Hepatocyte (in vitro differentiated cells): ENCODE results near the gene POU6F2. TPM values are rescaled to one million over a fixed set of nuclear protein-coding genes. Genes with fewer than 3 reads are reported as not detected.

ENCODE experiments used
- DNase-seq: peaks from one replicate; pipeline ENCODE4 v3.0.0-alpha.2; 2016; ENCODE audit warnings: low spot score
- H2AFZ ChIP-seq: fragments of 200-600 bp; sonication (generic); 2 replicates; pipeline ENCODE4 v1.6.0; 2016; ENCODE audit warnings: antibody characterized with exemption, mild to moderate bottlenecking
- H3K27ac ChIP-seq: fragments of 200-600 bp; sonication (generic); 2 replicates; pipeline ENCODE4 v1.5.1; 2016; ENCODE audit warnings: mild to moderate bottlenecking
- H3K27me3 ChIP-seq: fragments of 200-600 bp; sonication (generic); 2 replicates; pipeline ENCODE4 v1.6.1; 2016
- H3K36me3 ChIP-seq: fragments of 200-600 bp; sonication (generic); replicated peaks from 2 replicates; pipeline ENCODE4 v1.5.1; 2016; ENCODE audit warnings: low read depth; ENCODE audit not compliant: insufficient read depth
- H3K4me1 ChIP-seq: fragments of 200-600 bp; sonication (generic); 2 replicates; pipeline ENCODE4 v1.5.1; 2016; ENCODE audit warnings: mild to moderate bottlenecking, moderate library complexity; ENCODE audit not compliant: insufficient read depth
- H3K4me2 ChIP-seq: fragments of 200-600 bp; sonication (generic); 2 replicates; pipeline ENCODE4 v1.6.0; 2016
- H3K4me3 ChIP-seq: fragments of 200-600 bp; sonication (generic); 2 replicates; pipeline ENCODE4 v1.5.1; 2016; ENCODE audit warnings: mild to moderate bottlenecking
- H3K79me2 ChIP-seq: fragments of 200-600 bp; sonication (generic); 2 replicates; pipeline ENCODE4 v1.6.0; 2017; ENCODE audit warnings: mild to moderate bottlenecking
- H3K9me2 ChIP-seq: fragments of 200-600 bp; sonication (generic); replicated peaks from 2 replicates; pipeline ENCODE4 v1.6.0; 2017; ENCODE audit warnings: mild to moderate bottlenecking; ENCODE audit not compliant: insufficient read depth
- H3K9me3 ChIP-seq: fragments of 200-600 bp; sonication (generic); 2 replicates; pipeline ENCODE4 v1.5.1; 2016; ENCODE audit warnings: low read depth, mild to moderate bottlenecking
- H4K20me1 ChIP-seq: fragments of 200-600 bp; sonication (generic); 2 replicates; pipeline ENCODE4 v1.6.0; 2016; ENCODE audit warnings: mild to moderate bottlenecking; ENCODE audit not compliant: insufficient read depth, poor library complexity, severe bottlenecking
- CTCF ChIP-seq: fragments of 200-600 bp; sonication (generic); IDR thresholded peaks from 2 replicates; pipeline ENCODE4 v1.5.1; 2016; ENCODE audit warnings: antibody characterized with exemption, mild to moderate bottlenecking; ENCODE audit not compliant: poor library complexity
- EZH2 ChIP-seq: fragments of 200-600 bp; sonication (generic); IDR thresholded peaks from 2 replicates; pipeline ENCODE4 v1.6.1; 2016; ENCODE audit warnings: antibody characterized with exemption, mild to moderate bottlenecking, borderline replicate concordance
- EZH2phosphoT487 ChIP-seq: fragments of 200-600 bp; sonication (generic); IDR thresholded peaks from one replicate; pipeline ENCODE4 v1.6.1; 2018; ENCODE audit warnings: antibody characterized with exemption, mild to moderate bottlenecking, low read depth, moderate library complexity; ENCODE audit not compliant: unreplicated experiment, severe bottlenecking
- WGBS: methylation state at CpG from one replicate; pipeline ENCODE4 v1.1.6; 2016; ENCODE audit warnings: low lambda C conversion rate; ENCODE audit errors: missing lambda C conversion rate; 5-methylcytosine and 5-hydroxymethylcytosine counted together
- polyA plus RNA-seq: library from polyadenylated mRNA; unstranded; fragments of >200 nt; fragmentation: Nextera tagmentation; extraction: Ambion mirVana; gene quantifications from 2 replicates; pipeline ENCODE4 v1.2.1, GENCODE V29; 2016
- total RNA-seq: library from RNA; depleted of rRNA; stranded (reverse); fragments of >200 nt; gene quantifications from 2 replicates; pipeline ENCODE4 v1.2.3, GENCODE V29; 2014

The POU6F2 gene
- total and polyA plus RNA-seq, 2 experiments from 2014 or later: 0.67 to 1.4 TPM

GRCh38 chr7:39153113-39153512 is 175.4 kb downstream of the POU6F2 start:
- H3K27ac ChIP-seq: no peak overlapping the region
- no peaks in the 10 kb centered on the region for H3K9me2 ChIP-seq
- DNase-seq: no peak
- H3K4me3 ChIP-seq: no peak overlapping the region
- H3K79me2 ChIP-seq: no peaks in the 10 kb centered on the region
- H3K4me1 ChIP-seq: no peaks in the 10 kb centered on the region
- H3K27me3 ChIP-seq: no peaks in the 10 kb centered on the region
- no peaks in the 10 kb centered on the region for H4K20me1 ChIP-seq
- no peak overlapping the region for H2AFZ ChIP-seq
- H3K36me3 ChIP-seq: no peaks in the 10 kb centered on the region
- no peak overlapping the region for H3K4me2 ChIP-seq
- no peaks in the 10 kb centered on the region for H3K9me3 ChIP-seq
- no peak for TF ChIP-seq EZH2
- TF ChIP-seq CTCF: no peak
- no peak for TF ChIP-seq EZH2phosphoT487
- WGBS: 97% methylated on average over 5 of the region's 5 CpGs

GRCh38 chr7:39153647-39154046 is 175.9 kb downstream of the POU6F2 start:
- no peaks in the 10 kb centered on the region for H3K27me3 ChIP-seq
- no peak overlapping the region for H2AFZ ChIP-seq
- no peaks in the 10 kb centered on the region for H4K20me1 ChIP-seq
- no peak overlapping the region for H3K4me2 ChIP-seq
- H3K79me2 ChIP-seq: no peaks in the 10 kb centered on the region
- no peak overlapping the region for H3K4me3 ChIP-seq
- no peak for DNase-seq
- 89% methylated on average over 5 of the region's 5 CpGs for WGBS
- H3K4me1 ChIP-seq: no peaks in the 10 kb centered on the region
- H3K9me3 ChIP-seq: no peaks in the 10 kb centered on the region
- TF ChIP-seq EZH2phosphoT487 (no peak), EZH2 (no peak), CTCF (no peak)
- no peak overlapping the region for H3K27ac ChIP-seq
- no peaks in the 10 kb centered on the region for H3K36me3 ChIP-seq
- H3K9me2 ChIP-seq: no peaks in the 10 kb centered on the region

- no peaks in the 10 kb centered on the region for H3K9me3 ChIP-seq
- 97% methylated on average over 2 of the region's 2 CpGs for WGBS
- no peak for DNase-seq
- no peak overlapping the region for H3K4me2 ChIP-seq
- no peaks in the 10 kb centered on the region for H3K79me2 ChIP-seq
- no peaks in the 10 kb centered on the region for H3K4me1 ChIP-seq
- no peak overlapping the region for H3K27ac ChIP-seq
- no peaks in the 10 kb centered on the region for H4K20me1 ChIP-seq
- TF ChIP-seq EZH2phosphoT487: no peak
- TF ChIP-seq CTCF: no peak
- no peak for TF ChIP-seq EZH2
- no peak overlapping the region for H3K4me3 ChIP-seq
- H3K9me2 ChIP-seq: no peaks in the 10 kb centered on the region
- no peaks in the 10 kb centered on the region for H3K36me3 ChIP-seq
- H2AFZ ChIP-seq: no peak overlapping the region
- no peaks in the 10 kb centered on the region for H3K27me3 ChIP-seq
These were observed 177.1 kb downstream of the POU6F2 start for GRCh38 chr7:39154815-39155214.

GRCh38 chr7:39158367-39158766 is 180.7 kb downstream of the POU6F2 start:
- Histone ChIP-seq H3K4me3 (no peak overlapping the region), H3K4me1 (no peaks in the 10 kb centered on the region), H3K27ac (no peak overlapping the region), H3K79me2 (no peaks in the 10 kb centered on the region), H3K9me2 (no peaks in the 10 kb centered on the region), H4K20me1 (no peaks in the 10 kb centered on the region), H3K4me2 (no peak overlapping the region), H3K27me3 (no peaks in the 10 kb centered on the region), H3K36me3 (no peaks in the 10 kb centered on the region), H3K9me3 (no peaks in the 10 kb centered on the region), H2AFZ (no peak overlapping the region)
- TF ChIP-seq CTCF (no peak), EZH2 (no peak), EZH2phosphoT487 (no peak)
- WGBS: 92% methylated on average over 3 of the region's 3 CpGs
- DNase-seq: no peak
